NB4 (cell line): ENCODE results near the gene DOCK3.

Experiments used
- MYC ChIP-seq: IDR thresholded peaks from 2 replicates; pipeline ENCODE4 v1.6.1; 2011; ENCODE audit warnings: low read depth, low read length
- POLR2A ChIP-seq: IDR thresholded peaks from 2 replicates; pipeline ENCODE4 v1.6.1; 2011; ENCODE audit warnings: mild to moderate bottlenecking; ENCODE audit not compliant: insufficient read length; ENCODE audit errors: extremely low read depth
- TF ChIP-seq, protein P1 (sequence below): IDR thresholded peaks from one replicate; pipeline ENCODE4 v1.5.1; 2012; ENCODE audit warnings: low read depth, low read length
- TF ChIP-seq, protein P2 (sequence below): IDR thresholded peaks from 2 replicates; pipeline ENCODE4 v1.6.1; 2011; ENCODE audit warnings: low read depth, low read length

DNA sequence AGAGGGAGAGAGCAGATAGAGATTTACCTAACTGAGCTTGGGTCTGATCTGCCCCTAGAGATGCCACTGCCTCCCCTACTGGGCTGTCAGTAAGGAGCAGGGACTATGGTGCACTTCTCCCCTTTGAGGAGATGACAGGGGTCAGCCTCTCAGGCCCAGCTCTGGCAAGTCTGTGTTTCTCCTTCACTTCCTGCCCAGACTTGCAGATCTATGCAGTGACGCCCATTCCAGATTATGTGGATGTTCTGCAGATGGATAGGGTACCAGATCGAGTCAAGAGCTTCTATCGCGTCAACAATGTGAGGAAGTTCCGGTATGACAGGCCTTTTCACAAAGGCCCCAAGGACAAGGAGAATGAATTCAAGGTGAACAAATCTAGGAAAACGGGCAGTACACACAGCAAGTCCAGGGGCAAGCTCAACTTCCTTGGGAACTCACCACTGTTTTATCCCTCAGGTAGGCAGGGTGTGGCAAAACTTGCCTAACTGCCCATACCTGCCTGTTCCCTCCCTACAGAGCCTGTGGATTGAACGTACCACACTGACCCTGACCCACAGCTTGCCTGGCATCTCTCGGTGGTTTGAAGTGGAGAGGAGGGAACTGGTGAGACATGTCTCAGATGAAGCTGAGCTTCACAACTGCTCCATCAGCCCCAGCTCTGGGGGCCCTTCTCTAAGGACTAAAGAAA is 681.3 kb downstream of the DOCK3 start:
- TF ChIP-seq, protein P1, sequence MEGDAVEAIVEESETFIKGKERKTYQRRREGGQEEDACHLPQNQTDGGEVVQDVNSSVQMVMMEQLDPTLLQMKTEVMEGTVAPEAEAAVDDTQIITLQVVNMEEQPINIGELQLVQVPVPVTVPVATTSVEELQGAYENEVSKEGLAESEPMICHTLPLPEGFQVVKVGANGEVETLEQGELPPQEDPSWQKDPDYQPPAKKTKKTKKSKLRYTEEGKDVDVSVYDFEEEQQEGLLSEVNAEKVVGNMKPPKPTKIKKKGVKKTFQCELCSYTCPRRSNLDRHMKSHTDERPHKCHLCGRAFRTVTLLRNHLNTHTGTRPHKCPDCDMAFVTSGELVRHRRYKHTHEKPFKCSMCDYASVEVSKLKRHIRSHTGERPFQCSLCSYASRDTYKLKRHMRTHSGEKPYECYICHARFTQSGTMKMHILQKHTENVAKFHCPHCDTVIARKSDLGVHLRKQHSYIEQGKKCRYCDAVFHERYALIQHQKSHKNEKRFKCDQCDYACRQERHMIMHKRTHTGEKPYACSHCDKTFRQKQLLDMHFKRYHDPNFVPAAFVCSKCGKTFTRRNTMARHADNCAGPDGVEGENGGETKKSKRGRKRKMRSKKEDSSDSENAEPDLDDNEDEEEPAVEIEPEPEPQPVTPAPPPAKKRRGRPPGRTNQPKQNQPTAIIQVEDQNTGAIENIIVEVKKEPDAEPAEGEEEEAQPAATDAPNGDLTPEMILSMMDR, result no peak
- TF ChIP-seq POLR2A (no peak), MYC (no peak)
- TF ChIP-seq, protein P2, sequence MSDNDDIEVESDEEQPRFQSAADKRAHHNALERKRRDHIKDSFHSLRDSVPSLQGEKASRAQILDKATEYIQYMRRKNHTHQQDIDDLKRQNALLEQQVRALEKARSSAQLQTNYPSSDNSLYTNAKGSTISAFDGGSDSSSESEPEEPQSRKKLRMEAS, result no peak
